NCI-H1417 (cell line): ENCODE measurements around the gene MORN3.
"Not testable (repeated sequence)": the region's sequence is repeated elsewhere in the genome, so short reads cannot be mapped to it uniquely, and the experiment has no call there.

Experiments used
- DNase-seq, 3 experiments: peaks; one replicate each; lab custom pipeline; 2025; lab: John Stamatoyannopoulos, UW

The MORN3 gene

DNA sequence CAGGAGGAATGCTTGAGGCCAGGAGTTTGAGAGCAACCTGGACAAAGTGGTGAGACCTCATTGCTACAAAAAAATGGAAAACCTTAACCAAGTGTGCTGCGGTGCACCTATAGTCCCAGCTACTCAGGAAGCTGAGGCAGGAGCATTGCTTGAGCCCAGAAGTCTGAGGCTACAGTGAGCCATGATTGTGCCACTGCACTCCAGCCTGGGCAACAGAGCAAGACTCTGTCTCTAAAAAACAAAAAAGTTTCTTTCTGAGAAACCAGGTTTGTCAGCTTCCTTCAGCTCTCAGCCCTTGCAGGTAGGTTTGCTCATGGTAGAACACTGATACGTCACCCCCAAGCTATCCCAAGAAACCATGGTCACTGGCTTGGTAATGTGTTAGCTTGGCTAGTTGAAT is 20.0 kb upstream of the MORN3 start:
- no peak for DNase-seq

DNA sequence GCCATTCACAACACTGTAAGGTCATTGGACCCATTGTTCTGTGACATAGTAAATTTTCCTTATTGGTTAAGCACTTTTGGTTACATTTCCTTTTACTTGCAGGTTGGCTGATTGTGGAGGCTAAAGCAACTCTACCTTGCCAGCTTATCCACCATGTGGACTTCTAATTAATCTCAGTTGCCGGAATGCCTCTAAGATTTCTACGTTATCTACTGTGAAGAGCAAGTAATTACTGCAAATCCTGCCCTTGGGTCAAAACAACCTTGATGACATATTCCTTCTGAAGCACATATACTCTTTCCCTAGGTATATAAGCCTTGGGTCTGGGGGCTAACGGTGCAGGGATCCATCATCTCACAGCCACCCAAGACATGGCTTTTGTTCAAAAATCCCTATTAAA is 19.5 kb upstream of the MORN3 start:
- DNase-seq = no peak

DNA sequence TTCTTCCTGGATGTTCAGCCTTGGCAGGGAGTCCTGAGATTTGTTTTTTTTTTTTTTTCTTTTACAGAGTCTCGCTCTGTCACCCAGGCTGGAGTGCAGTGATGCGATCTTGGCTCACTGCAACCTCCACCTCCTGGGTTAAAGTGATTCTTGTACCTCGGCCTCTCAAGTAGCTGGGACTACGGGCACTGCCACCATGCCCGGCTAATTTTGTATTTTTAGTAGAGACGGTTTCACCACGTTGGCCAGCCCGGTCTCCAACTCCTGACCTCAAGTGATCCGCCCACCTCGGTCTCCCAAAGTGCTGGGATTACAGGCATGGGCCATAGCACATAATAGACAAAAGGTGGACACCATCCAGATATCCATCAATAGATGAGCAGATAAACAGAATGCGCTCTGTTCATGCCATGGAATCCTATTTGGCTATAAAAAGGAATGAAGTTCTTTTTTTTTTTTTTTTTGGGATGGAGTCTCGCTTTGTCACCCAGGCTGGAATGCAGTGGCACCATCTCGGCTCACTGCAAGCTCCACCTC is 10.3 kb upstream of the MORN3 start:
- not testable (repeated sequence) for DNase-seq

DNA sequence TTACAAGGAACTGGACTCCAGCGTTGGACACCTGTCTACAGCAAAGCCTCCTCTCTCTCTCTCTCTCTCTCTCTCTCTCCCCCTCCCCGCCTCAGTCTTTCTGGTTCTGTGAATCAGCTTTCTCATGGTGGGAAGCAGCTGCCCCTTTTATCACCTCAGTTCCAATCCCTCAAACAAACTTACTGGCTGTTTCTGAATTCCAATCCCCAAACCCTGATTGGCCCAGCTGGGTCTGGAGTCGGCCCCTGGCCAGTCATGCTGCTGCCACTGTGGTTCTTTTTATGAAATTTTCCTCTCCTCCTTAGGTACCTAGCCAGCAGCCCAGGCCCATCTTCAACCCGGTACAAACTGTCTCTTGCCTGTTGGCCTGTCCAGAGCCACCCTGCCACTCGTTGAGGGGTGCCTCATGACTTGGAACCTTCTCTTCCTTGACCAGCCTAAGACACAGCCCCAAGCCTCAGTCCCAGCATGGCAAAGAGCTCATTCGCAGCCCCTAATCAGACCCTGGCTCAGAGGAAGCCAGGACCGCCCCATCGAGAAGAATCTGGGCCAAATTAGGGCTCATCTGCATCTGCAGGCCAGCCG is 9.4 kb upstream of the MORN3 start:
- no peak for DNase-seq

DNA sequence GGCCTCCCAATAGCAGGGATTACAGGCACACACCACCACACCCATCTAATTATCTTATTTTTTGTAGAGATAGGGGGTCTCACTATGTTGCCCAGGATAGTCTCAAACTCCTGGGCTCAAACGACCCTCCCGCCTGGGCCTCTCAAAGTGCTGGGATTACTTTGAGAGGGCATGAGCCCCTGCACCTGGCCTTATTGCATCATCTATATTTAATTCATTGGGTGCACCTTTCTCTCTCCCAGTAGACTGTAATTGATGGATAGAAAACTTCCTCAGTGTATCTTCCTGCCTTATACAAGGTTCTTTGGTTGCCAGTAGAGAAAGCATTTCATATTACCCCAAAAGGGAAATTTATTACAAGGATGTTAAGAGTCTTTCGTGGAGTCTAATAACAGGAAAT is 8.9 kb upstream of the MORN3 start:
- peak in 1 of 3 experiments; percentile 31 for DNase-seq

DNA sequence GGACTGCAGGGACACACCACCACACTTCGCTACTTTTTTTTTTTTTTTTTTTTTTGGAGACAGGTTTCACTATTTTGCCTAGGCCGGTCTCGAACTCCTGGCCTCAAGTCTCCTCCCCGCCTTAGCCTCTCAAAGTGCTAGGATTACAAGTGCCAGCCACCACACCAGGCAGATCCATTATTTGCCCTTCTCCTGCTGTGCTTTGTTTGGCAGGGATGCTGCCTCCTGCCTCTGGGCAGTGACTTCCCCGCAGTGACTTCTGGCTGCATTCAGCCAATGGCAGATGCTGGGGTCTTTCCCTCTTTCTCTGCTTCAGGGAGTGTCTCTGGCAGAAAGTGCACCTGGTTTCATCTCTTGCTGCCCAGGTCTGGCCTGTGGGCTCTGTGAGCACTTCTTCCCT is 6.7 kb upstream of the MORN3 start:
- DNase-seq = peak in 1 of 3 experiments; percentile 28

DNA sequence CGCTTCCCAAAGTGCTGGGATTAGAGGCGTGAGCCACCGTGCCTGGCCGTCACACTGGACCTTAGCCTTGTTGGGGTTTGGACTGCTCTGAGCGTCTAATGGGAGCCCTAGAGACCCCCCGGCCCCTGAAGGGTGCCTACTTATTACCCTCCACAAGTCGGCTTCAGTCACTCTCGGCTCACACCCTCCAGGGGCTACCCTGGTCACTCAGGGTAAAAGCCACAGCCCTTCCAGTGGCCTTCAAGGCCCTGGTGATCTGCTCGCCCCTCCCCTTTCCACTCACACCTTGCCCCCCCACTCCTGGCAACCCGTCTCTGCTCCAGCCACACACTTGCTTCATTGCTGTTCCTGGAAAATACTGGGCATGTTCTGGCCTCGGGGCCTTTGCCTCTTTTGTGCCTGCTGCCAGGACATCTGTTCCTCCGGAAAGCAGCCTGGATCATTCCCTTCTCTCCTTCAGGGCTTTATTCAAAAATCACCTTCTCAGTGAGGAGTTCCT is 3.6 kb upstream of the MORN3 start:
- DNase-seq = peak in 2 of 3 experiments; percentile 67 to 74

DNA sequence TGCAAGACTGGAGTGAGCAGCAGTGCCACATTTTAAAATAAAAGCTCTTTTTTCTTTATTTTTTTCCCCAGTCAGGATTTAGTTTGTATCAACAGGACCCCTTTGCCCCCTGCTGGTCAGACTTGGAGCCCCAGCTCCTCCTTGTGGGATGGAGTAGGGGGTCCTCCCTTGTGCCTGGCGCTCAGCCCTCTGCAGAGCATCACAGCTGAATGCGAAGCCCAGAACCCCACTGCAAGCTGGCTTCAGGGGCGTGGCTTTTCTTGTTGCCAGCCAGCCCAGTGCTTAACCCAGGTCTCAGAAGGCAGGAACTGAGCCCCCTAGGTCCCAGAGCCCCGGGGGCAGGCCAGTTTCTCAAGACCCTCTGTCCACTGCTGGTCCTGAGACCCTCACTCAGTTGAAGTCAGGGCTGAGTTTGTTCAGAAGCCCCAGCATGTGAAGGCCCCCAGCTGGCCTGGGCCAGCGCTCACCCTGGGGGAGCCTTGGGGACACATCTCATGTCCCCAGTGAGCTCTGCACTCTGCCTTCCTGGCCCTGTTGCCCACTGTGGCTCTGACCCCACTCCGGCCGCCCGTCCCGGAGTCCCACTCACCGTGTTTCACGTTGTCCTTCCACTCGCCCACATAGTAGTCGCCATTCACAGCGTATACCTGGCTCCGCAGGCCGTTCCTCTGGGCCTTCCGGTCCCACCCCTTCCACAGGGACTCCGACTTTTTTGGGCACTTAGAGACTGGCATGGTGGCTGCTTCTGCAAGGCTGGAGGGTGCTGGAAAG is 519 bp downstream of the MORN3 start:
- DNase-seq = peak in 1 of 3 experiments; percentile 40

DNA sequence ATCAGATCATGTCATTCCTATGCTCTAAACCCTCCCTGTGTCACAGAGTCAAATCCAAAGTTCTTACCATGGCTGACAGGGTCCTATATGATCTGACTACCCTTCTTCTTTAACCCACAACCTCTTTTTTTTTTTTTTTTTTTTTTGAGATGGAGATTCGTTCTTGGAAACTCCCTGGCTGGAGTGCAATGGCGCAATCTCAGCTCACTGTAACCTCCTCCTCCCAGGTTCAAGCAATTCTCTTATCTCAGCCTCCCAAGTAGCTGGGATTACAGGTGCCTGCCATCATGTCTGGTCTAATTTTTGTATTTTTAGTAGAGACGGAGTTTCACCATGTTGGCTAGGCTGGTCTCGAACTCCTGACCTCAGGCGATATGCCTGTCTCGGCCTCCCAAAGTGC is 2.6 kb downstream of the MORN3 start:
- DNase-seq = not testable (repeated sequence)

DNA sequence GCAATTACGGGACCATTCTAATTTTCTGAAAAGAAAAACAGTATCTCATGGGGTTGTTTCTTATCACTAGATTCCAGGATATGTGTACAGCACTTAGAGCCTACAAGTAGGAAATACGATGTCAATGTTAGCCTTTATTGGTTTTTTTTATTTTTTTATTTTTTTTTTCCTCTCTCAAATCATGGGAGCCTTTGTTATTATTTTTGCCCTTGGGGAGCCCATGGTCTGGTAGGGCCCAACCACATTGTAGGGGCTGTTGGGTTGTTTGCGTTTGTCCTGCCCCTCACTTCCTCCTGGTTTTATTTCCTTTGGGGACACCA is 5.9 kb downstream of the MORN3 start:
- no peak for DNase-seq

DNA sequence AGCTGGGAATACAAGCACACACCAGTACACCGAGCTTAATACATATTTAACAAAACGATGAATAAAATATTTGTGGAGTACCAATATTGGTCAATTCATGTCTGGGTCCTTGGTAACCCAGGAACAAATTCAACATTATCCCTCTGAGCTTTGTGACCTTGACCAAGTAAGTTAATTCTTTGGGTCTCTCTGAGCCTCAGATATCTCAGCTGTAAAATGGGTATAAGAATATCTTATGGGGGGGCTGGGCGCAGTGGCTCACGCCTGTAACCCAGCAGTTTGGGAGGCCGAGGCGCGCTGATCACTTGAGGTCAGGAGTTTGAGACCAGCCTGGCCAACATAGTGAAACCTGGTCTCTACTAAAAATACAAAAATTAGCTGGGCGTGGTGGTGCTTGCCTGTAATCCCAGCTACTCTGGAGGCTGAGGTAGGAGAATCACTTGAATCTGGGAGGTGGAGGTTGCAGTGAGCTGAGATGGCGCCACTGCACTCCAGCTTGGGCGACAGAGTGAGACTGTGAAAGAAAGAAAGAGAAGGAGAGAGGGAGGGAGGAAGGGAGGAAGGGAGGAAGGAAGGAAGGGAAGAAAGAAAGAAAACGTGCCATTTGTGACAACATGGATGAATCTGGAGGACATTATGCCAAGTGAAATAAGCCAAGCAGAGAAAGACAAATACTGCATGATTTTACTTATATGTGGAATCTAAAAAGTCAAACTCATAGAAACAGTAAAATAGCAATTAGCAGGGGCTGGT is 7.9 kb downstream of the MORN3 start:
- DNase-seq = not testable (repeated sequence)

DNA sequence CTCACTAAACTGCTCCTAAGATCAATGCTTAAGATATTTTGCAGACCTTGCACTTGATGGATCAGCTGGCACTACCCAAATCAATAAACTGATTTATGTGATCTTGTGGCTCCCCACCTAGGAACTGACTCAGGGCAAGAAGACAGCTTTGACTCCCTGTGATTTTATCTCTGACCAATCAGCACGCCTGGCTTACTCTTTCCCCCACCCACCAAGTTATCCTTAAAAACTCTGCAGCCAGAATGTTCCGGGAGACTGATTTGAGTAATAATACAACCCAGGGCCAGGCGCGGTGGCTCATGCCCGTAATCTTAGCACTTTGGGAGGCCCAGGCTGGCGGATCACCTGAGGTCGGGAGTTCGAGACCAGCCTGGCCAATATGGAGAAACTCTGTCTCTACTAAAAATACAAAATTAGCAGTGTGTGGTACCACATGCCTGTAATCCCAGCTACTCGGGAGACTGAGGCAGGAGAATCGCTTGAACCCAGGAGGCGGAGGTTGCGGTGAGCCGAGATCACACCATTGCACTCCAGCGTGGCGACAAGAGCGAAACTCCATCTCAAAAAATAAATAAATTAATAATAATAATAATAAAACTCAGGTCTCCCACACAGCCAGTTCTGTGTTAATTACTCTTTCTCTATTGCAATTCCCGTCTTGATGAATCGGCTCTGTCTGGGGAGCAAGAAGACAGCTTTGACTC is 12.0 kb downstream of the MORN3 start:
- DNase-seq = no peak

DNA sequence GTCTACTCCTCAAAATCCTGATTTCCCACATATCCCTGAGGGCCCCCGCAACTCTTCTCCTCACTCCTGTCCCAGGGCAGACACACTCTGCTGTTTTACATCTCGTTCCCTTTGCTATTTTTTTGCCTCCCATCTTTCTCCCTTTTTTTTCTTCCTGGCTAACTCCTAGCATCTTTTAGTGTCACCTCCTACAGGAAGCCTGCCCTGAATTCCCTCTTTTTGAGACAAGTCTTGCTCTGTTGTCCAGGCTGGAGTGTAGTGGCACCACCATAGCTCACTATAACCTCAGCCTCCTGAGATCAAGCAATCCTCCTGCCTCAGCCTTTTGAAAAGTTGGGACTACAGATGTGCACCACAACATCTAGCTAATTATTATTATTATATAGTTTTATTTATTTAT is 13.3 kb downstream of the MORN3 start:
- no peak for DNase-seq

DNA sequence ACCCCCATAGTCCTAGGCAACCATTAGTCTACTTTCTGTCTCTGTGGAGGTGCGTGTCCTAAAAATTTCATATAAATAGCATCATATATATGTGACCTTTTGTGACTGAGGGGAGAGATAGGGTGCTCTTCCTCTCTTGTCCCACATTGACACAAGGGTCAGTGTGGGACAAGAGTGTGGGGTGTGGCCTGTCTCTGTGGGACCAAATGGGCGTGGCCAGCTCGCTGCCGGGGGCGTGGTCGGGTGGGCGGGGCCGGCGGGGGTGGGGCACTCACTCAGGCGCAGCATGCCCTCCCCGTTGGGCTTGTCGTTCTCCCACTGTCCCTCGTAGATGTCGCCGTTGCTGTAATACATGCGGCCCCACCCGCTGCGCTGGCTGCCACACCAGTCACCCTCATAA is 15.5 kb downstream of the MORN3 start:
- no peak for DNase-seq

DNA sequence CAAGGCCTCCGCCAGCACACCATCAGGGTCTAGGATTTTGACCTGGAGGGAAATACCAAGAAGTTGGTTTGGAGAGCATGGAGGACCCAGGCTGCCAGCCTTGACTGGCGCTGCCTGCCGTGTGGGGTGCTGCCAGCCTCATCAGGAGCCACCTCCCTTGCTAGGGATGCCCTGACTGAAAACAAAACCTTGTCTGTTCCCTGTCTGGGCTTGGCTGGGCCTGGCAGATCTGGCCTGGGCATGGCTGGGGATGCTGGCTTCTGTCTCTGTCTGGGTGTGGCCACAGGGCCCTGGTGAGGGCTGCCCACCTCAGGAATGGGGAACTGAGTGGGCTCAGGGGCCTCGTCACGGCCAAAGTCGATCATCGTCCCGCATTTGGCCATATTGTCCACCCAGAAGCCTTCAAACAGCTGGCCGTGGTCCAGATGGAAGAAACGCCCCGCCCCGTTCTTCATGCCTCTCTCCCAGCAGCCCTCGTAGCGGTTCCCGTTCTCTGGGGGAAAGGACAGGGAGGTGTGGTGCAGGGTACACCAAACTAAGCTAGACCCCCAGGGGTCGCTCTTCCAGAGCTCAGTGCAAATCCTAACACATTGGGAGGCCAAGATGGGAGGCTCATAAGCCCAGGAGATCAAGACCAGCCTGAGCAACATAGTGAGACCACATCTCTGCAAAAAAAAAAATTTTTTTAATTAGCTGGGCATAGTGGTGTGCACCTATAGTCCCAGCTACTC is 16.5 kb downstream of the MORN3 start:
- no peak for DNase-seq

DNA sequence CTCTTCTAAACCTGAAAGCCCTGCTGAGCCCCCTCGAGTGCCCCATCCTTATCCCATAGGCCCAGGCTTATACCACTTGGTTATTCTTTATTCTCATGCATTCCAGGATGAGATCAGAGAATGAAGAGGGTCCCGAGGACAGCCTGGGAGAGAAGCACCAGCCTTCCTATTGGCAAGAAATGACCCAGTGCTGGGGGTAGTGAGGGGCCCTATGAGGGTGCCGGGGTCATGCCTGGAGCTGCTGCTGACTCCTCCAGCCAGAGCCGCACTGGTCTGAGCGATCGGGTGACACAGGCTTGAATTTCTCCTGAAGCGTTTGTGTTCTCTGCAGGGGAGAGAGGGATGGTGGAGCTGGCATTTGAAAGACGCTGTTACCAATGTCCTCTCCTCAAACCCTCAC is 18.1 kb downstream of the MORN3 start:
- DNase-seq = no peak

DNA sequence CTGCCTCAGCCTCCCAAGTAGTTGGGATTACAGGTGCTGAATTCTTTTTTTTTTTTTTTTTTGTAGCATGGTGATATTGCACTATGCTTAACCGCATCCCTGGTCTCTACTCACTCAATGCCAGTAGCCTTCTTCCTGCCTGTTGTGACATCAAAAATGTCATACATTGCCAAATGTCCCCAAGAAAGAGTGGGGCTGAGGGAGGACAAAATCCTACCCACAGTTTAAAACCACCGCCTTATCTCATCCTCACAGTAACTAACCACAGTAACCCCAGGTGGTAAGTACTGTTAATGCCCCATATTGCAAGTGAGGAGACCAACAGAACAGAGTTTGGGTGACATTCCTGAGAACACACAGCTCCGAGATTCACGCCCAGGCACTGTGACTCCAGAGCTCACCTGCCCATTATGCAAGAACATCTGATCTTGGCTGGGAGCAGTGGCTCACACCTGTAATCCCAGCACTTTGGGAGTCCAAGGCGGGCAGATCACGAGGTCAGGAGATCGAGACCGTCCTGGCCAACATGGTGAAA is 19.6 kb downstream of the MORN3 start:
- DNase-seq = no peak

DNA sequence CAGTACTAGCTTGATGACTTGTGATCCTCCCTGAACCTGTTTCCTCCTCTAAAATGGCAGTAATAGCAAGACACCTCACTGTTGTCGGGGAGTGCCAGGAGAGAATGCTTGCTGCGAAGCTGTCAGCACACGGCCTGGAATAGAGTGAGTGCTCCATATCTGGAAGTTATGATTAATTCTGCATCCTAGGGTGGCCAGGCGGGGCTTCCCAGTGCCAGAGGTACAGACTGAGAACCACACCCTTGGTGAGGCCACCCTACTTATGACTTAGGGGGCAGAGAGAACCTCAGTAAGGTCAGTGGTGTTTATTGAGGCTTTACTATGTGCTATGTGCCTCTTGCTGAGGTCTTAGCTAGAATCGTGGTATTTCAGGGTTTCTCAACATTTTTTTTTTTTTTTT is 20.1 kb downstream of the MORN3 start:
- no peak for DNase-seq

DNA sequence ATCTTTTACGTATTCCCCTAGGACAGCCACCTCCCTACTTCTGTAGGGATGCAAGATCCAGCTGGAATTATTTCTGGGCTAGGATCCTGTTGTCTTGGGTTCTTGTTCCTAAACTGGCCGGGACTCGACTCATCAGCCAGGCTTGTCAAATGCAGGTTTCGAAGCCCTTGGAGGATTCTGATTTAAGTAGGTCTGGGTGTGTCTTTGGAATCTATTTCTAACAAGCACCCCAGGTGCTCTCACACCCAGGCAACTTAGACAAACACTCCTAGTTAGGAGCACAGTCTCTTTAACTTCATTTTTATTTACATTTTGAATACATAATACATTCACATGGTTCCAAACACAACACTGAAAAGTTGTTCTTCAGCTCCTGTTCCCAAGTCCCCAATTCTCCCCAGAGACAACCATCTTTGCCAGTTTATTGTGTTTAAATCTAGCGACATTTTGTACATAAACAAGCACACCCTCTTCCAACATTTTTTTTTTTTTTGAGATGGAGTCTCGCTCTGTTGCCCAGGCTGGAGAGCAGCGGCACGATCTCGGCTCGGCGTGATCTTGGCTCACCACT is 20.9 kb downstream of the MORN3 start:
- DNase-seq = peak in 1 of 3 experiments; percentile 57

DNA sequence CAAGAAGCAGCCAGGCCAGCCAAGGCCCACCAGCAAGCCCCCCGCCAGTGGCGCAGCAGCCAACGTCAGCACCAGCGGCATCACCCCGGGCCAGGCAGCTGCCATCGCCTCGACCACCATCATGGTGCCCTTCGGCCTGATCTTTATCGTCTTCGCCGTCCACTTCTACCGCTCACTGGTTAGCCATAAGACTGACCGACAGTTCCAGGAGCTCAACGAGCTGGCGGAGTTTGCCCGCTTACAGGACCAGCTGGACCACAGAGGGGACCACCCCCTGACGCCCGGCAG is 28.2 kb downstream of the MORN3 start:
- DNase-seq = no peak
